Transverse colon (tissue), 4 donors: ENCODE data around the gene GLMP. TPM values are rescaled to one million over a fixed set of nuclear protein-coding genes. Genes with fewer than 3 reads are reported as not detected.

Experiments used
- DNase-seq: peaks from one replicate; pipeline ENCODE4 v3.0.0-alpha.2; 2019
- H3K27ac ChIP-seq, 4 donors: fragments of 200-600 bp; sonication (generic); 2 replicates each; pipeline ENCODE4 v1.5.1; 2016 to 2018; ENCODE audit warnings: inconsistent platforms in 4 of 4
- H3K27me3 ChIP-seq: fragments of 200-600 bp; sonication (generic); 2 replicates; pipeline ENCODE4 v1.5.1; 2017; ENCODE audit warnings: inconsistent platforms
- H3K36me3 ChIP-seq, 4 donors: fragments of 200-600 bp; sonication (generic); 2 replicates each; pipeline ENCODE4 v1.5.1; 2017 to 2019; ENCODE audit warnings: inconsistent platforms in 4 of 4
- H3K4me1 ChIP-seq, 4 donors: fragments of 200-600 bp; sonication (generic); 2 replicates each; pipeline ENCODE4 v1.5.1; 2017 to 2020; ENCODE audit warnings: inconsistent platforms in 4 of 4
- H3K4me3 ChIP-seq, 4 donors: fragments of 200-600 bp; sonication (generic); 1 replicate in 1 of 4; 2 replicates in 3 of 4; pipeline versions ENCODE4 v1.5.1 to v1.6.1; 2017 to 2019; ENCODE audit warnings: inconsistent platforms in 4 of 4
- H3K9me3 ChIP-seq, 2 donors: fragments of 200-600 bp; sonication (generic); 2 replicates each; pipeline ENCODE4 v1.5.1; 2017 to 2019; ENCODE audit warnings: inconsistent platforms in 2 of 2
- CTCF ChIP-seq, 5 experiments: fragments of 200-600 bp in 3 of 5; fragments of 450-650 bp in 2 of 5; sonication (generic) in 3 of 5; IDR thresholded peaks; 1 replicate in 2 of 5; 2 replicates in 3 of 5; pipeline ENCODE4 v1.5.1; 2016 to 2017; ENCODE audit warnings: antibody characterized with exemption in 5 of 5, inconsistent platforms in 3 of 5, mild to moderate bottlenecking in 2 of 5, moderate library complexity in 1 of 5
- EP300 ChIP-seq: sonication (generic); formaldehyde crosslinking; IDR thresholded peaks from one replicate; pipeline ENCODE4 v1.6.1; 2017; ENCODE audit warnings: antibody characterized with exemption, low read depth
- POLR2A ChIP-seq: fragments of 450-650 bp; IDR thresholded peaks from one replicate; pipeline ENCODE4 v1.6.1; 2016; ENCODE audit warnings: antibody characterized with exemption, mild to moderate bottlenecking, moderate library complexity
- POLR2AphosphoS5 ChIP-seq, 3 donors: sonication (generic); formaldehyde crosslinking; IDR thresholded peaks; one replicate each; pipeline ENCODE4 v1.6.1; 2016; ENCODE audit warnings: antibody characterized with exemption in 3 of 3
- WGBS, 2 donors: methylation state at CpG; one replicate each; pipeline ENCODE4 v1.1.5; 2018; ENCODE audit warnings: low coverage in 1 of 2; 5-methylcytosine and 5-hydroxymethylcytosine counted together
- in situ Hi-C, 4 donors: fragments of 200-750 bp; cut with MboI; loops; one replicate each; pipeline versions ENCODE4 v1.15.0 to v1.15.1; 2017; ENCODE audit warnings: low sequenced_read_pairs in 3 of 4, low pct_ligation_motif_present in 1 of 4, low pct_unique_long_range_greater_than_20kb in 1 of 4
- intact Hi-C: fragments of 100-400 bp; cut with DNase I; formaldehyde crosslinking; loops from one replicate; pipeline ENCODE4 v1.15.1; 2023; ENCODE audit warnings: low total_unique reads
- total RNA-seq, 4 donors: library from RNA; depleted of rRNA; stranded (reverse); fragments of >200 nt; gene quantifications; one replicate each; pipeline ENCODE4 v1.1.0, GENCODE V29; 2016

The GLMP gene
- total RNA-seq, 4 donors from 2014 or later: 4.0 to 65.9 (median 38.2) TPM

GRCh38 chr1:156279837-156280236 lies 15.6 kb downstream of the GLMP start:
- DNase-seq: no peak
- 86 to 88% methylated on average over 2 to 3 of the region's 3 CpGs for WGBS, 2 donors
- Histone ChIP-seq H3K4me3 (no peak overlapping the region), H3K9me3 (no peaks in the 10 kb centered on the region), H3K36me3 (peaks cover 0 to 34% (median 15%) of the 10 kb centered on the region in 4 donors), H3K4me1 (peaks cover 8 to 39% (median 21%) of the 10 kb centered on the region in 4 donors), H3K27ac (no peak overlapping the region), H3K27me3 (no peaks in the 10 kb centered on the region)
- no peak for TF ChIP-seq POLR2AphosphoS5 (IDR thresholded peaks at IDR 0.05)
- in situ Hi-C loops: no loop called here
- intact Hi-C loops: no loop called here

- H3K9me3 ChIP-seq: no peaks in the 10 kb centered on the region
- in situ Hi-C loops: no loop called here
- DNase-seq: no peak
- WGBS, 2 donors: 87 to 100% methylated on average over 1 to 6 of the region's 6 CpGs
- intact Hi-C loops: no loop called here
- no peak overlapping the region for H3K4me3 ChIP-seq
- TF ChIP-seq POLR2A: no peak
- TF ChIP-seq EP300: no peak
- TF ChIP-seq POLR2AphosphoS5 (IDR thresholded peaks at IDR 0.05): no peak
- TF ChIP-seq CTCF (IDR thresholded peaks at IDR 0.05): no peak
- peaks cover 0 to 62% (median 30%) of the 10 kb centered on the region in 4 donors for H3K36me3 ChIP-seq
- no peak overlapping the region for H3K27ac ChIP-seq
- no peaks in the 10 kb centered on the region for H3K27me3 ChIP-seq
- H3K4me1 ChIP-seq: peaks cover 8 to 25% (median 10%) of the 10 kb centered on the region in 4 donors
These were observed 18.5 kb downstream of the GLMP start for GRCh38 chr1:156276966-156277381.

GRCh38 chr1:156276532-156276931 lies 18.9 kb downstream of the GLMP start:
- no peak for DNase-seq
- TF ChIP-seq POLR2AphosphoS5 (IDR thresholded peaks at IDR 0.05): no peak
- no peak for TF ChIP-seq POLR2A
- no peak for TF ChIP-seq CTCF (IDR thresholded peaks at IDR 0.05)
- no peak for TF ChIP-seq EP300
- peaks cover 0 to 66% (median 31%) of the 10 kb centered on the region in 4 donors for H3K36me3 ChIP-seq
- H3K27ac ChIP-seq: no peak overlapping the region
- in situ Hi-C loops (no loop called here), intact Hi-C loops (no loop called here)
- no peaks in the 10 kb centered on the region for H3K9me3 ChIP-seq
- H3K4me1 ChIP-seq: peaks cover 4 to 20% (median 6%) of the 10 kb centered on the region in 4 donors
- H3K4me3 ChIP-seq: no peak overlapping the region
- H3K27me3 ChIP-seq: no peaks in the 10 kb centered on the region

- no peak for TF ChIP-seq POLR2AphosphoS5 (IDR thresholded peaks at IDR 0.05)
- no peak for TF ChIP-seq POLR2A
- TF ChIP-seq CTCF (IDR thresholded peaks at IDR 0.05): no peak
- in situ Hi-C loops: no loop called here
- 95% methylated on average over 3 of the region's 3 CpGs; no CpG with 5 or more reads in 1 of the 2 donors for WGBS, 2 donors
- intact Hi-C loops: no loop called here
- H3K9me3 ChIP-seq: no peaks in the 10 kb centered on the region
- no peaks in the 10 kb centered on the region for H3K27me3 ChIP-seq
- no peak overlapping the region for H3K27ac ChIP-seq
- no peak overlapping the region for H3K4me3 ChIP-seq
- H3K36me3 ChIP-seq: peaks cover 0 to 93% (median 46%) of the 10 kb centered on the region in 4 donors
- no peak for DNase-seq
- no peaks in the 10 kb centered on the region for H3K4me1 ChIP-seq
These were observed 25.2 kb downstream of the GLMP start for GRCh38 chr1:156270314-156270713.

- no peaks in the 10 kb centered on the region for H3K4me1 ChIP-seq
- intact Hi-C loops: no loop called here
These were observed 27.1 kb downstream of the GLMP start for GRCh38 chr1:156268336-156268735.

More at GRCh38 chr1:156268336-156268735, 27.1 kb downstream of the GLMP start:
- Histone ChIP-seq H3K4me3 (no peak overlapping the region), H3K36me3 (peaks cover 0 to 91% (median 43%) of the 10 kb centered on the region in 4 donors), H3K27me3 (no peaks in the 10 kb centered on the region), H3K27ac (no peak overlapping the region), H3K9me3 (no peaks in the 10 kb centered on the region)
- WGBS, 2 donors: 75 to 81% methylated on average over 3 to 4 of the region's 4 CpGs
- no peak for TF ChIP-seq CTCF (IDR thresholded peaks at IDR 0.05)
- TF ChIP-seq POLR2AphosphoS5 (IDR thresholded peaks at IDR 0.05): no peak
- no peak for TF ChIP-seq EP300
- TF ChIP-seq POLR2A: no peak
- in situ Hi-C loops: no loop called here
- DNase-seq: no peak
